Loucy (cell line): ENCODE results near the gene RUNX2.

Source experiments
- CTCF ChIP-seq: fragments of 200-600 bp; sonication (generic); conservative IDR thresholded peaks from 2 replicates; pipeline ENCODE4 v1.5.1; 2014; ENCODE audit warnings: mild to moderate bottlenecking, antibody characterized with exemption, low read length
- EZH2phosphoT487 ChIP-seq: fragments of 200-600 bp; IDR thresholded peaks from 2 replicates; pipeline ENCODE4 v1.6.1; 2018; ENCODE audit warnings: antibody characterized with exemption, mild to moderate bottlenecking, moderate library complexity, borderline replicate concordance

GRCh38 chr6:45676380-45676779 is 348.2 kb downstream of the RUNX2 start:
- TF ChIP-seq CTCF (no peak), EZH2phosphoT487 (no peak)
